Ascending aorta (tissue), 2 donors: ENCODE measurements around the gene KANK4. TPM values are rescaled to one million over a fixed set of nuclear protein-coding genes. Genes with fewer than 3 reads are reported as not detected.

Experiments
- DNase-seq, 2 donors: peaks; one replicate each; pipeline ENCODE4 v3.0.0-alpha.2; 2019; ENCODE audit warnings: low spot score in 2 of 2
- H3K27ac ChIP-seq, 2 donors: fragments of 200-600 bp; sonication (generic); one replicate each; pipeline ENCODE4 v1.5.1; 2016 to 2017; ENCODE audit warnings: mild to moderate bottlenecking in 1 of 2
- H3K27me3 ChIP-seq: fragments of 200-600 bp; sonication (generic); one replicate; pipeline ENCODE4 v1.5.1; 2017
- H3K36me3 ChIP-seq, 2 donors: fragments of 200-600 bp; sonication (generic); one replicate each; pipeline ENCODE4 v1.5.1; 2016
- H3K4me1 ChIP-seq, 2 donors: fragments of 200-600 bp; sonication (generic); one replicate each; pipeline ENCODE4 v1.5.1; 2016 to 2017; ENCODE audit warnings: mild to moderate bottlenecking in 1 of 2
- H3K4me3 ChIP-seq, 2 donors: fragments of 200-600 bp; sonication (generic); one replicate each; pipeline ENCODE4 v1.5.1; 2016 to 2017; ENCODE audit warnings: mild to moderate bottlenecking in 1 of 2
- H3K9me3 ChIP-seq, 2 donors: fragments of 200-600 bp; sonication (generic); one replicate each; pipeline ENCODE4 v1.5.1; 2016
- CTCF ChIP-seq, 3 experiments: fragments of 200-600 bp in 2 of 3; fragments of 450-650 bp in 1 of 3; sonication (generic) in 2 of 3; IDR thresholded peaks; one replicate each; pipeline ENCODE4 v1.5.1; 2016 to 2019; ENCODE audit warnings: antibody characterized with exemption in 3 of 3, mild to moderate bottlenecking in 1 of 3, moderate library complexity in 1 of 3
- intact Hi-C: fragments of 100-400 bp; cut with DNase I; formaldehyde crosslinking; loops from one replicate; pipeline ENCODE4 v1.15.1; 2023
- total RNA-seq: library from RNA; depleted of rRNA; stranded (reverse); fragments of >200 nt; gene quantifications from one replicate; pipeline ENCODE4 v1.1.0, GENCODE V29; 2016

The KANK4 gene
- total RNA-seq, 1 donor from 2014 or later = not detected

GRCh38 chr1:62342270-62342669, 23.0 kb upstream of the KANK4 start:
- intact Hi-C loops = no loop called here
- H3K4me1 ChIP-seq = no peaks in the 10 kb centered on the region
- no peak overlapping the region for H3K4me3 ChIP-seq
- no peaks in the 10 kb centered on the region for H3K36me3 ChIP-seq
- no peak for DNase-seq
- TF ChIP-seq CTCF (IDR thresholded peaks at IDR 0.05) = no peak
- no peaks in the 10 kb centered on the region for H3K9me3 ChIP-seq
- no peak overlapping the region for H3K27ac ChIP-seq
- no peaks in the 10 kb centered on the region for H3K27me3 ChIP-seq

GRCh38 chr1:62341615-62342014, 22.4 kb upstream of the KANK4 start:
- no peak for TF ChIP-seq CTCF (IDR thresholded peaks at IDR 0.05)
- H3K4me1 ChIP-seq = no peaks in the 10 kb centered on the region
- no peak overlapping the region for H3K4me3 ChIP-seq
- intact Hi-C loops = no loop called here
- H3K27ac ChIP-seq = no peak overlapping the region
- H3K27me3 ChIP-seq = no peaks in the 10 kb centered on the region
- no peaks in the 10 kb centered on the region for H3K9me3 ChIP-seq
- no peak for DNase-seq
- H3K36me3 ChIP-seq = no peaks in the 10 kb centered on the region

GRCh38 chr1:62341089-62341488, 21.9 kb upstream of the KANK4 start:
- Histone ChIP-seq H3K27me3 (no peaks in the 10 kb centered on the region), H3K4me3 (no peak overlapping the region), H3K27ac (no peak overlapping the region), H3K4me1 (no peaks in the 10 kb centered on the region), H3K36me3 (no peaks in the 10 kb centered on the region), H3K9me3 (no peaks in the 10 kb centered on the region)
- intact Hi-C loops = no loop called here
- DNase-seq = no peak
- TF ChIP-seq CTCF (IDR thresholded peaks at IDR 0.05) = no peak

GRCh38 chr1:62337706-62338631, 18.7 kb upstream of the KANK4 start:
- no peaks in the 10 kb centered on the region for H3K4me1 ChIP-seq
- intact Hi-C loops = no loop called here
- H3K27me3 ChIP-seq = no peaks in the 10 kb centered on the region
- no peaks in the 10 kb centered on the region for H3K9me3 ChIP-seq
- TF ChIP-seq CTCF (IDR thresholded peaks at IDR 0.05) = no peak
- H3K36me3 ChIP-seq = no peaks in the 10 kb centered on the region
- H3K27ac ChIP-seq = no peak overlapping the region
- H3K4me3 ChIP-seq = no peak overlapping the region
- no peak for DNase-seq

GRCh38 chr1:62336995-62337705, 17.9 kb upstream of the KANK4 start:
- Histone ChIP-seq H3K27me3 (no peaks in the 10 kb centered on the region), H3K4me1 (no peaks in the 10 kb centered on the region), H3K36me3 (no peaks in the 10 kb centered on the region), H3K9me3 (no peaks in the 10 kb centered on the region), H3K4me3 (no peak overlapping the region), H3K27ac (no peak overlapping the region)
- no peak for TF ChIP-seq CTCF (IDR thresholded peaks at IDR 0.05)
- DNase-seq = no peak
- intact Hi-C loops = no loop called here
